HAP-1 (cell line): Measurements from ENCODE around the gene AADACL3.
"Not testable (repeated sequence)": the region's sequence is repeated elsewhere in the genome, so short reads cannot be mapped to it uniquely, and the experiment has no call there.

Source experiments
- DNase-seq, 2 experiments: peaks; one replicate each; pipeline ENCODE4 v3.0.0-alpha.2; 2016 to 2020; ENCODE audit warnings: low spot score in 2 of 2
- H3K27me3 ChIP-seq: fragments of 250-450 bp; sonication (Bioruptor Pico); 2 replicates; pipeline ENCODE4 v1.5.1; 2020; ENCODE audit warnings: low read depth, mild to moderate bottlenecking, moderate library complexity
- H3K36me3 ChIP-seq: fragments of 250-450 bp; sonication (Bioruptor Pico); replicated peaks from 2 replicates; pipeline ENCODE4 v1.5.1; 2020; ENCODE audit warnings: mild to moderate bottlenecking
- H3K4me1 ChIP-seq: fragments of 250-450 bp; sonication (Bioruptor Pico); 2 replicates; pipeline ENCODE4 v1.5.1; 2020; ENCODE audit warnings: mild to moderate bottlenecking
- H3K4me3 ChIP-seq: fragments of 250-450 bp; sonication (Bioruptor Pico); 2 replicates; pipeline ENCODE4 v1.5.1; 2020; ENCODE audit warnings: mild to moderate bottlenecking, moderate library complexity
- H3K9me3 ChIP-seq: fragments of 250-450 bp; sonication (Bioruptor Pico); 2 replicates; pipeline ENCODE4 v1.5.1; 2020; ENCODE audit warnings: mild to moderate bottlenecking, moderate library complexity
- in situ Hi-C: fragments of 300-500 bp; cut with MboI; formaldehyde crosslinking; loops from 3 replicates; pipeline ENCODE4 v1.14.3; 2020; ENCODE audit warnings: low sequenced_read_pairs, inconsistent platforms, mixed read lengths

AADACL3 gene

GRCh38 chr1:12715896-12716437 lies at the start of gene AADACL3:
AADACL3 (plus strand) TSS chr1:12716110; CDS start chr1:12716177, 67 bp downstream.
- no peak for DNase-seq
- Histone ChIP-seq H3K9me3 (no peaks in the 10 kb centered on the region), H3K27me3 (0 out of 2 replicates have a peak, but pooled peaks cover 2% of the 10 kb centered on the region), H3K4me1 (no peaks in the 10 kb centered on the region), H3K4me3 (no peak within 1 kb of the TSS), H3K36me3 (no peaks in the 10 kb centered on the region)
- in situ Hi-C loops, result no loop called here

- in situ Hi-C loops, result no loop called here
- Histone ChIP-seq H3K4me3 (no peak overlapping the region), H3K9me3 (no peaks in the 10 kb centered on the region), H3K4me1 (no peaks in the 10 kb centered on the region), H3K36me3 (no peaks in the 10 kb centered on the region), H3K27me3 (0 out of 2 replicates have a peak, but pooled peaks cover 2% of the 10 kb centered on the region)
- no peak for DNase-seq
Measured at GRCh38 chr1:12666141-12666735, 49.7 kb upstream of the AADACL3 start.

GRCh38 chr1:12669529-12670068 lies 46.3 kb upstream of the AADACL3 start:
- in situ Hi-C loops, result no loop called here

GRCh38 chr1:12674358-12674757 lies 41.6 kb upstream of the AADACL3 start:
- Histone ChIP-seq H3K4me3 (no peak overlapping the region), H3K36me3 (no peaks in the 10 kb centered on the region), H3K27me3 (no peaks in the 10 kb centered on the region), H3K9me3 (no peaks in the 10 kb centered on the region), H3K4me1 (no peaks in the 10 kb centered on the region)
- in situ Hi-C loops, result no loop called here
- no peak for DNase-seq

More at GRCh38 chr1:12669529-12670068, 46.3 kb upstream of the AADACL3 start:
- H3K4me3 ChIP-seq, result no peak overlapping the region
- H3K4me1 ChIP-seq, result no peaks in the 10 kb centered on the region
- no peaks in the 10 kb centered on the region for H3K36me3 ChIP-seq
- H3K9me3 ChIP-seq, result no peaks in the 10 kb centered on the region
- no peak for DNase-seq
- H3K27me3 ChIP-seq, result no peaks in the 10 kb centered on the region

- DNase-seq, H3K4me3 ChIP-seq, in situ Hi-C loops, H3K27me3 ChIP-seq, H3K36me3 ChIP-seq, H3K4me1 ChIP-seq, H3K9me3 ChIP-seq: not testable (repeated sequence)
Measured at GRCh38 chr1:12676122-12676521, 39.8 kb upstream of the AADACL3 start.

GRCh38 chr1:12677565-12677964 lies 38.3 kb upstream of the AADACL3 start:
- in situ Hi-C loops, result no loop called here
- Histone ChIP-seq H3K27me3 (no peaks in the 10 kb centered on the region), H3K9me3 (no peaks in the 10 kb centered on the region), H3K36me3 (no peaks in the 10 kb centered on the region), H3K4me3 (no peak overlapping the region), H3K4me1 (no peaks in the 10 kb centered on the region)
- DNase-seq, result no peak

GRCh38 chr1:12678350-12678749 lies 37.6 kb upstream of the AADACL3 start:
- in situ Hi-C loops, result no loop called here
- no peaks in the 10 kb centered on the region for H3K36me3 ChIP-seq
- no peaks in the 10 kb centered on the region for H3K9me3 ChIP-seq
- no peak for DNase-seq
- no peaks in the 10 kb centered on the region for H3K4me1 ChIP-seq
- no peaks in the 10 kb centered on the region for H3K27me3 ChIP-seq
- H3K4me3 ChIP-seq, result no peak overlapping the region

GRCh38 chr1:12678820-12679219 lies 37.1 kb upstream of the AADACL3 start:
- no peak for DNase-seq
- no peak overlapping the region for H3K4me3 ChIP-seq

GRCh38 chr1:12690156-12690555 lies 25.8 kb upstream of the AADACL3 start:
- no peak for DNase-seq
- Histone ChIP-seq H3K36me3 (no peaks in the 10 kb centered on the region), H3K4me3 (no peak overlapping the region), H3K9me3 (no peaks in the 10 kb centered on the region), H3K27me3 (0 out of 2 replicates have a peak, but pooled peaks cover 4% of the 10 kb centered on the region), H3K4me1 (no peaks in the 10 kb centered on the region)
- in situ Hi-C loops, result no loop called here

More at GRCh38 chr1:12678820-12679219, 37.1 kb upstream of the AADACL3 start:
- no peaks in the 10 kb centered on the region for H3K4me1 ChIP-seq
- no peaks in the 10 kb centered on the region for H3K36me3 ChIP-seq
- no peaks in the 10 kb centered on the region for H3K9me3 ChIP-seq
- in situ Hi-C loops, result no loop called here
- H3K27me3 ChIP-seq, result no peaks in the 10 kb centered on the region

- Histone ChIP-seq H3K4me1 (no peaks in the 10 kb centered on the region), H3K27me3 (no peaks in the 10 kb centered on the region), H3K4me3 (no peak overlapping the region), H3K9me3 (no peaks in the 10 kb centered on the region), H3K36me3 (no peaks in the 10 kb centered on the region)
- in situ Hi-C loops, result no loop called here
- no peak for DNase-seq
Measured at GRCh38 chr1:12692967-12693782, 22.7 kb upstream of the AADACL3 start.

GRCh38 chr1:12696658-12697057 lies 19.3 kb upstream of the AADACL3 start:
- in situ Hi-C loops, result no loop called here
- H3K4me1 ChIP-seq, result no peaks in the 10 kb centered on the region

GRCh38 chr1:12697397-12697796 lies 18.5 kb upstream of the AADACL3 start:
- no peak overlapping the region for H3K4me3 ChIP-seq
- H3K9me3 ChIP-seq, result no peaks in the 10 kb centered on the region
- in situ Hi-C loops, result no loop called here

More at GRCh38 chr1:12696658-12697057, 19.3 kb upstream of the AADACL3 start:
- no peak overlapping the region for H3K4me3 ChIP-seq
- H3K9me3 ChIP-seq, result no peaks in the 10 kb centered on the region
- H3K27me3 ChIP-seq, result no peaks in the 10 kb centered on the region
- DNase-seq, result no peak
- no peaks in the 10 kb centered on the region for H3K36me3 ChIP-seq

GRCh38 chr1:12703821-12704451 lies 12.0 kb upstream of the AADACL3 start:
- Histone ChIP-seq H3K4me1 (no peaks in the 10 kb centered on the region), H3K4me3 (no peak overlapping the region), H3K9me3 (no peaks in the 10 kb centered on the region), H3K36me3 (no peaks in the 10 kb centered on the region), H3K27me3 (no peaks in the 10 kb centered on the region)
- no peak for DNase-seq
- in situ Hi-C loops, result no loop called here

More at GRCh38 chr1:12697397-12697796, 18.5 kb upstream of the AADACL3 start:
- no peaks in the 10 kb centered on the region for H3K36me3 ChIP-seq
- no peaks in the 10 kb centered on the region for H3K4me1 ChIP-seq
- DNase-seq, result no peak
- no peaks in the 10 kb centered on the region for H3K27me3 ChIP-seq
